ENCODE results near the gene PSMA6.

GRCh38 chr14:35279369-35279768 is 12.8 kb upstream of the PSMA6 start:
- TF ChIP-seq PAX5 (IDR thresholded peaks at IDR 0.05; ENCODE audit: insufficient read depth, low read length, severe bottlenecking): no peak
- no peak for TF ChIP-seq POLR2AphosphoS5 (IDR thresholded peaks at IDR 0.05; ENCODE audit: low read depth, low read length)
- no peak for TF ChIP-seq POLR2A (IDR thresholded peaks at IDR 0.05; ENCODE audit: low read depth, low read length)
